Eye (tissue), 1 donor: ENCODE results near the gene SPIRE2.
"Not testable (repeated sequence)": the region's sequence is repeated elsewhere in the genome, so short reads cannot be mapped to it uniquely, and the experiment has no call there.

Experiments
- DNase-seq: peaks from one replicate; pipeline ENCODE4 v3.0.0-alpha.2; 2015

Gene SPIRE2

GRCh38 chr16:89899879-89900481, 71.7 kb downstream of the SPIRE2 start:
- no peak for DNase-seq

DNA sequence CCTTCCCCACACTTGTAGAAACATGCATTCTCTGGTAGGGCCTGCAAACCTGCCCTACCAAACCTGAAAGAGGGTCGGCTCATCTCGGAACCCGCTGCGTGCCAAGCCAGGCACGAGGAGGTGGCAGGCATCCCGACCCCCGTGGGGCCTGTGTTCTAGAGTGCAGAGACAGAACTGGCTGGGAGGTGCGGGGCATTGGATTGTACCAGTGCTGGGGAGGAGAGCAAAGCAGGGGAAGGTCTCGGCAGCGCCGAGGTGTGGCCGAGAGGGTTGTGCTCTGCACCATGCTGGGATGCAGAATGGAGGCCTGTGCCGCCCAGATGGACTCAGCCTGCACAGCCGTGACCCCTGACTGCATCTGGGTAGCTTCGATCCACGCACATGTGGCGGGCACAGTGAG, 72.6 kb downstream of the SPIRE2 start:
- no peak for DNase-seq

DNA sequence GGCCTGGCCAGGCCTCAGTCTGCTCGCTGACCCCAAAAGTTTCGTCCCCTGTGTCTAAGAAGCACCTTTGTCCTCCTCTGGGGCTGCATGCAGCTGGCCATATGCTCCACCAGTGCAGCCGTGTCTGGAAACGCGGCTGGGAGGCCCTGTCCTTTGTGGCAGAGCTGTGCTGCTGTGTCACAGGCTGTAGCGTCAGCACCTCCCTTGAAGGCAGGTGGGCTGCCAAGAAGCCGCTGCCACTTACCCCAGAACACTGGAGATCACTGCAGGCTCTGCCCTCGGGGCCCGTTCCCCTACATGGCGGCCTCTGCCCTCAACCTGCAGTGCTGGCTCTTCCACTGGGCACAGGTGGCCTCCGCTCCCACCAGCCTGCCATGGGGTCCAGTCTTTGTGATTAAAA, 74.7 kb downstream of the SPIRE2 start:
- DNase-seq = no peak

GRCh38 chr16:89903908-89904515, 75.7 kb downstream of the SPIRE2 start:
- DNase-seq = no peak

DNA sequence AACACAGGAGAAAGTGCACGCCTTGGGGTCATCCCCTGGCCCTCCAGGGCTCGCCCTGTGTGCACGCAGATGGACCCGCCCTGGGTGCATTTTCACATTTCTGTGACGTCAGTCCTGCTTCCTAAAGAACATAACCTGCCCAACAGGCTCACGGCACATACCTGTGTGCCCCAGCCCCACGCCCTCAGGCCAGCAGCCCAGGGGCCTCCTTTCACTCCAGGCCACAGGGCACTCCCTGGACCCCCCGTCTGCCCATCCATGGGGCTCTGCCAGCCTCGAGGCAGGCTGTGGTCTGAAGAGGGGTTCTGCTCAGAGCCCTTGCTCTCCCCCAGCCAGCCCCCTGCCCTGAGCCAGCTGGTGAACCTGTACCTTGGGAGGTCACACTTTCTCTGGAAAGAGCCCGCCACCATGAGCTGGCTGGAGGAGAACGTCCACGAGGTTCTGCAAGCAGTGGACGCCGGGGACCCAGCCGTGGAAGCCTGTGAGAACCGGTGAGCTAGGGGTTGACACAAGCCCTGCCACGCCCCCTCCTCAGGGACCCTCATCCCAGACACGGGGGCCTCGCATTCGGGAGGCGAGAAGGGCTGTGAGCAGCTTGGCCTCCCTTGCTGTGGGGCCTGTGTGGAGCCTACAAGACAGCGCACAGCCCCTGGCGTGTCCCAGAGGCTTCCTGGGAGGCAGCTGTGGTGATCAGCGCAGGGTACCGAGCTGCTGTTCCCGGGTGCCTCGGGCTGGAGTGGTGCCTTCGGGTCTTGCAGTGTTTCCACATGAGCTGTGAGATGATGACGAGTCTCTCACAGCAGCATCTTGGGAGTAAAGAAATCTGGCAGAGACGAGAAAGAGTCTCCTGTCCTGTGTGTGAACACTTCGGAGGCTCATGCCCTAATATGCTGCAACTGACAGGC, 76.6 kb downstream of the SPIRE2 start:
- no peak for DNase-seq

DNA sequence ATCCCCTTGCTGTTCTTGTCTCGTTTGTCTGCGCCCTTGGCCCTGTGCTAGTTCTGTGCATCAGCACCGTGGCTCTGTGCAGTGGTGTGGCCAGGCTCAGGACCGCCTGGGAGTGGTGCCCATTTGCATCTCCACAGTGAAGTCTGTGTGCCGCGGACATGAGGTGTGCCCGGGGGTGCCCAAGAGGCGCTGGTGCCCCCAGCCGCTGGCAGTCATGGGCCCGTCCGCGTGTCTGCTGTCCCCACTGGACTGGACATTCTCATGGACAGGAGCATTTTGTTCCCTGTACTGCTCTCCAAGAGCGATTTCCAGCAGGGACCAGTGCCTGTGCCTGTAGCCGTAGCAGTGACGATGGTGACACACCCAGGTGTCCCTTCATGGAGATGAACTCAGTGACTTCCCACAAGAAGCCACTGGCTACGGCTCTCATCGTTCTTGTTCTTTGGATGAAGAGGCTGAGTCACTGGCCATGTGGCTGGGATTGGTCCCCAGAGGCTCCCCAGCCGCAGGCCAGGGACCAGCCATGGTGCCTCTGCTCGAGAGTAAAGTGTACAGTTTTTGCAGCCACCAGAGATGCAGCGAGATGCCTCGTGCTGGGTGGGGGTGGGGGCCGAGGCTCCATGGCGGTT, 77.3 kb downstream of the SPIRE2 start:
- DNase-seq = no peak

- no peak for DNase-seq
These were observed 78.1 kb downstream of the SPIRE2 start for GRCh38 chr16:89906140-89907025.

DNA sequence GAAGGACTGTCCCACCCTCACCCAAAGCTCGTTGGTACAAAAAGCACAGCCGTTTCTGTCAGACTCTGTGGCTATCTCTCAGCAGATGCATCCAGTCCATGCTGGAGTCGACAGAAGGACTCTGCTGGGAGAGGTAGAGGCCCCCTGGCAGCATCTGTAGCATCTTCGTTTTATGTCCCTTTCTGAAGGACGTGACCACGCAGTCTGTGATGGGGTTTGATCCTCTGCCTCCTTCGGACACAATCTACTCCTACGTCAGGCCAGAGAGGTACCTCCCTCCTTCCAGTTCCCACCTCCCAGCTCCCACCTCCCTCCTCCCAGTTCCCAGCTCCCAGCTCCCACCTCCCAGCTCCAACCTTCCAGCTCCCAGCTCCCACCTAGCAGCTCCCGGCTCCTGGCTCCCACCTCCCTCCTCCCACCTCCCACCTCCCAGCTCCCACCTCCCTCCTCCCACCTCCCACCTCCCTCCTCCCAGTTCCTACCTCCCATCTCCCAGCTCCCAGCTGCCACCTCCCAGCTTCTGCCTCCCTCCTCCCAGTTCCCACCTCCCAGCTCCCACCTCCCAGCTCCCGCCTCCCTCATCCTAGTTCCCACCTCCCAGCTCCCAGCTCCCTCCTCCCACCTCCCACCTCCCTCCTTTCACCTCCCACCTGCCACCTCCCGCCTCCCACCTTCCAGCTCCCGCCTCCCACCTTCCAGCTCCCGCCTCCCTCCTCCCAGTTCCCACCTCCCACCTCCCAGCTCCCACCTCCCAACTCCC, 79.0 kb downstream of the SPIRE2 start:
- DNase-seq = no peak

GRCh38 chr16:89908236-89908635, 80.0 kb downstream of the SPIRE2 start:
- no peak for DNase-seq

GRCh38 chr16:89909777-89910716, 81.8 kb downstream of the SPIRE2 start:
- DNase-seq = peak; percentile 84

GRCh38 chr16:89910717-89911354, 82.6 kb downstream of the SPIRE2 start:
- no peak for DNase-seq

- DNase-seq = no peak
These were observed 83.1 kb downstream of the SPIRE2 start for GRCh38 chr16:89911375-89911774.

DNA sequence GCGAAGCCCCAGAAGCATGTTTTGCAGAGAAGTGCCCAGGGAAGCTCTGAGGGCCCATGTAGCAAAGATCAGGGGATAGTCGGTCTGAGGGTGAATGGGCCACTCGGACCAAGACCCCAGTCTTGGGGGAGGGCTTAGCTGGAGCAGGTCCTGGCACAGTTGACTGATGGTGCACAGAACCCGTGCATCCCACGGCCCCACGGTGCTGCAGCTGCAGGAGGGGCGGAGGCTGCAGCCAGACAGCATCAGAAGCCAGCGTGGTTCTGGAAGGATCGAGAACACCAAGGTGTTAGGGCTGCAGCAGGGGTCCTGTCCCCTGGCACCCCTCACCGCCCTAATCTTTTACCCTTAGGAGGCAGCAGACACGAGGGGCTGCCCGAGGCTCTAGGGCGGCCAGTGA, 83.9 kb downstream of the SPIRE2 start:
- no peak for DNase-seq

DNA sequence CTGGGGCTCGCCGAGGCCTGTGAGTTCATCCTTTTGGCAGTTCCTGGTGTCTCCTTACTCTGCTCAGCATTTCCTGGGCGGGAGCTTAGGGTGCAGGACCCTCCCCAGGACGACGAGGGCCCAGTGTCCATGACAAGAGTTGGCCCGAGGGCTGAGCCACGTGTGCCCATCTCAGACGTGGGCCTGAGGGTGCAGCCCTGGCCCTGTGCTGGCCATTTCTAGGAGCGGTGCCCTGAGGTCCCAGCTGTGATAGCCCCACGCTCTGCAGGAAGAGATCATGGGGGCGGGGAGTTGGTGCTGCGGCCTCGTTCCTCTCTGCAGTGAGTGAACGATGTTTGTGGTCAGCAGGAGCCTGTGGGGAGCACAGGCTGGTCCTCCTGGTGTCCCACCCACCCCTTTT, 84.4 kb downstream of the SPIRE2 start:
- no peak for DNase-seq

- DNase-seq = no peak
These were observed 85.4 kb downstream of the SPIRE2 start for GRCh38 chr16:89913408-89914387.

- not testable (repeated sequence) for DNase-seq
These were observed 86.5 kb downstream of the SPIRE2 start for GRCh38 chr16:89914642-89915285.

DNA sequence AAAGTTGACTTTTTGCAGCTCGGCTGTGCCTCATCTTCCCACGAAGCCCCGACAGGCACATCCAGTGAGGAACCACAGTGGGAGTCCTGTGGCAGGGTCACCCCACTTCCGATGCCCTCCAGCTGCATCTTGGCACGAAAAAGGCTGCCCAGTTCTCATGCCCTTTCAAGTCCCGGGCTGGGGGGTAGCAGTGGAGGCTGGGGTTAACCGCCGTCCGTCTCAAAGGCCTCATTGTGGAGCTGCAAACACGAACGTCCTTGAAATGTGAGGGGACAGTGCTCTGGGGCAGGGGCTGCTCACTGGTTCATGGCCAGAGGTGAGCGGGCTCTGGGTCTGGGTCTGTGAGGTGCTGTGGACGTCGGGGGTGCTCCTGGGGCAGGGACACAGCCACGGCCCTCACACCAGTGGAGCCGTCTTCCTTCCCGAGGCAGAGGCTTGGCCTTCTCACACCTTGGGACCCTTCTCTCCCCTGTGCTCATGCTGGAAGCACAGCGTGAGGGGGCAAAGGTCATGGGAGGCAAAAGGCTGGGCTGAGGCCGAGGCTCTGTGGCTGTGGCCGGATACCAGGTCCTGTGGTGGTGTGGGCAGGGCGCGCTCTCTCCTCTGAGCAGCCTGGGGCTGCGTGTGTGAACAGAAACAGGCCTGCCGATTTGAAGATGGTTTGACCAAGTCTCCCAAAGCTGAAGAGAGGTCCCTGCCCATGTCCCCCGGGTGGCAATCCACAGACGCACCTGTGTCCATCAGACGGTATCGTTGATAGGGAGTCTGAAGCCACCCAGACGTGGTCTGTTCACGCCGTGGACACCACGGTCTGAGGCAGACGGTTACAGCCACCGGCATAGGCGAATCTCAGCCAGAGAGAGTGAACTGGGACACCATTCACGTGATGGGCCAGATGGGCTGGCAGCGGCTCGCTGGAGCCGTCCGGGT, 87.3 kb downstream of the SPIRE2 start:
- DNase-seq = no peak
